ENCODE results near the gene HYDIN. TPM values are rescaled to one million over a fixed set of nuclear protein-coding genes. Genes with fewer than 3 reads are reported as not detected.
A peak's percentile ranks its signal among the peaks of the same experiment; 100 is the strongest.

The HYDIN gene
- total RNA-seq, 1 donor from 2014 or later = not detected

- DNase-seq (ENCODE audit: low spot score) = no peak
- no peaks in the 10 kb centered on the region for H3K9me3 Mint-ChIP-seq
- H3K4me1 Mint-ChIP-seq (ENCODE audit: low read depth) = no peaks in the 10 kb centered on the region
- no peak overlapping the region for H3K4me3 Mint-ChIP-seq
- intact Hi-C loops (cut with micrococcal nuclease) = loop anchor here (10.0 kb wide), 2 partner anchors 545 to 655 kb away; partner anchors contain the start of genes CALB2 and ZNF23
- H3K27me3 Mint-ChIP-seq (ENCODE audit: insufficient read depth) = peaks cover 10% of the 10 kb centered on the region
- no peak overlapping the region for H3K27ac Mint-ChIP-seq
- no peaks in the 10 kb centered on the region for H3K36me3 Mint-ChIP-seq (ENCODE audit: low read depth)
Observed at GRCh38 chr16:70809392-70810060, 421.0 kb downstream of the HYDIN start.

GRCh38 chr16:70808371-70808770 lies 422.2 kb downstream of the HYDIN start:
- Mint-ChIP-seq H3K36me3 (ENCODE audit: low read depth) (no peaks in the 10 kb centered on the region), H3K27me3 (ENCODE audit: insufficient read depth) (peaks cover 11% of the 10 kb centered on the region), H3K4me1 (ENCODE audit: low read depth) (no peaks in the 10 kb centered on the region), H3K27ac (no peak overlapping the region), H3K4me3 (no peak overlapping the region), H3K9me3 (peaks cover 4% of the 10 kb centered on the region)
- DNase-seq (ENCODE audit: low spot score) = no peak
- intact Hi-C loops (cut with micrococcal nuclease) = loop anchor here (10.0 kb wide), 2 partner anchors 546 to 656 kb away; partner anchors contain the start of genes CALB2 and ZNF23

GRCh38 chr16:70805787-70806186 lies 424.7 kb downstream of the HYDIN start:
- Mint-ChIP-seq H3K4me1 (ENCODE audit: low read depth) (no peaks in the 10 kb centered on the region), H3K36me3 (ENCODE audit: low read depth) (peaks cover 2% of the 10 kb centered on the region), H3K27me3 (ENCODE audit: insufficient read depth) (peaks cover 21% of the 10 kb centered on the region), H3K27ac (no peak overlapping the region), H3K4me3 (no peak overlapping the region), H3K9me3 (peaks cover 4% of the 10 kb centered on the region)
- intact Hi-C loops (cut with micrococcal nuclease) = loop anchor here (10.0 kb wide), 2 partner anchors 549 to 659 kb away; partner anchors contain the start of genes CALB2 and ZNF23
- DNase-seq (ENCODE audit: low spot score) = no peak

- no peak overlapping the region for H3K27ac Mint-ChIP-seq
- peaks cover 2% of the 10 kb centered on the region for H3K36me3 Mint-ChIP-seq (ENCODE audit: low read depth)
- H3K4me3 Mint-ChIP-seq = no peak overlapping the region
- intact Hi-C loops (cut with micrococcal nuclease) = loop anchor here (10.0 kb wide), 2 partner anchors 549 to 659 kb away; partner anchors contain the start of genes CALB2 and ZNF23
- DNase-seq (ENCODE audit: low spot score) = no peak
- peaks cover 21% of the 10 kb centered on the region for H3K27me3 Mint-ChIP-seq (ENCODE audit: insufficient read depth)
- H3K9me3 Mint-ChIP-seq = peaks cover 4% of the 10 kb centered on the region
- peaks cover 2% of the 10 kb centered on the region for H3K4me1 Mint-ChIP-seq (ENCODE audit: low read depth)
Observed at GRCh38 chr16:70805380-70805779, 425.1 kb downstream of the HYDIN start.

- no peak for DNase-seq (ENCODE audit: low spot score)
- Mint-ChIP-seq H3K4me3 (no peak overlapping the region), H3K36me3 (ENCODE audit: low read depth) (peaks cover 2% of the 10 kb centered on the region), H3K4me1 (ENCODE audit: low read depth) (peaks cover 8% of the 10 kb centered on the region), H3K9me3 (peaks cover 4% of the 10 kb centered on the region), H3K27me3 (ENCODE audit: insufficient read depth) (peaks cover 21% of the 10 kb centered on the region), H3K27ac (no peak overlapping the region)
- intact Hi-C loops (cut with micrococcal nuclease) = loop anchor here (5.0 to 10.0 kb wide), 4 partner anchors 550 to 1288 kb away; partner anchors contain the start of genes CALB2, DHX38, PHLPP2 and TXNL4B
Observed at GRCh38 chr16:70804734-70805169, 425.8 kb downstream of the HYDIN start.

- Mint-ChIP-seq H3K27me3 (ENCODE audit: insufficient read depth) (peaks cover 21% of the 10 kb centered on the region), H3K4me3 (no peak overlapping the region), H3K36me3 (ENCODE audit: low read depth) (peaks cover 2% of the 10 kb centered on the region), H3K27ac (no peak overlapping the region), H3K4me1 (ENCODE audit: low read depth) (peaks cover 11% of the 10 kb centered on the region), H3K9me3 (peaks cover 4% of the 10 kb centered on the region)
- intact Hi-C loops (cut with micrococcal nuclease) = loop anchor here (5.0 to 10.0 kb wide), 4 partner anchors 551 to 1288 kb away; partner anchors contain the start of genes CALB2, DHX38, PHLPP2 and TXNL4B
- DNase-seq (ENCODE audit: low spot score) = no peak
Observed at GRCh38 chr16:70804153-70804733, 426.3 kb downstream of the HYDIN start.

- Mint-ChIP-seq H3K4me3 (no peak overlapping the region), H3K9me3 (peaks cover 4% of the 10 kb centered on the region), H3K27me3 (ENCODE audit: insufficient read depth) (peaks cover 21% of the 10 kb centered on the region), H3K4me1 (ENCODE audit: low read depth) (peaks cover 19% of the 10 kb centered on the region), H3K36me3 (ENCODE audit: low read depth) (peaks cover 2% of the 10 kb centered on the region), H3K27ac (no peak overlapping the region)
- DNase-seq (ENCODE audit: low spot score) = no peak
- intact Hi-C loops (cut with micrococcal nuclease) = loop anchor here (5.0 to 10.0 kb wide), 4 partner anchors 551 to 1289 kb away; partner anchors contain the start of genes CALB2, DHX38, PHLPP2 and TXNL4B
Observed at GRCh38 chr16:70803319-70803718, 427.2 kb downstream of the HYDIN start.

GRCh38 chr16:70801611-70802010 lies 428.9 kb downstream of the HYDIN start:
- peaks cover 4% of the 10 kb centered on the region for H3K9me3 Mint-ChIP-seq
- H3K36me3 Mint-ChIP-seq (ENCODE audit: low read depth) = peaks cover 2% of the 10 kb centered on the region
- no peak for DNase-seq (ENCODE audit: low spot score)
- H3K4me3 Mint-ChIP-seq = peak overlapping the region; percentile 97
- peaks cover 27% of the 10 kb centered on the region for H3K4me1 Mint-ChIP-seq (ENCODE audit: low read depth)
- intact Hi-C loops (cut with micrococcal nuclease) = loop anchor here (1.0 to 10.0 kb wide), 5 partner anchors 64 to 1291 kb away; partner anchors contain the start of genes CALB2, DHX38, PHLPP2 and TXNL4B
- peak overlapping the region; percentile 84 for H3K27ac Mint-ChIP-seq
- peaks cover 13% of the 10 kb centered on the region for H3K27me3 Mint-ChIP-seq (ENCODE audit: insufficient read depth)

GRCh38 chr16:70800781-70801480 lies 429.6 kb downstream of the HYDIN start, which contains the start of gene VAC14:
Gene VAC14 (minus strand): TSS chr16:70801158. CDS start chr16:70800900, 258 bp downstream.
- peak; percentile 93 for DNase-seq (ENCODE audit: low spot score)
- peak within 1 kb of the TSS; percentile 89 for H3K27ac Mint-ChIP-seq
- H3K9me3 Mint-ChIP-seq = peaks cover 4% of the 10 kb centered on the region
- peaks cover 11% of the 10 kb centered on the region for H3K27me3 Mint-ChIP-seq (ENCODE audit: insufficient read depth)
- intact Hi-C loops (cut with micrococcal nuclease) = loop anchor here (1.0 to 10.0 kb wide), 5 partner anchors 64 to 1291 kb away; partner anchors contain the start of genes CALB2, DHX38, PHLPP2 and TXNL4B
- peaks cover 2% of the 10 kb centered on the region for H3K36me3 Mint-ChIP-seq (ENCODE audit: low read depth)
- H3K4me3 Mint-ChIP-seq = peak within 1 kb of the TSS; percentile 97
- H3K4me1 Mint-ChIP-seq (ENCODE audit: low read depth) = peaks cover 27% of the 10 kb centered on the region

GRCh38 chr16:70800311-70800710 lies 430.2 kb downstream of the HYDIN start:
- H3K9me3 Mint-ChIP-seq = peaks cover 4% of the 10 kb centered on the region

GRCh38 chr16:70796301-70796700 lies 434.2 kb downstream of the HYDIN start:
- no peaks in the 10 kb centered on the region for H3K9me3 Mint-ChIP-seq
- no peaks in the 10 kb centered on the region for H3K27me3 Mint-ChIP-seq (ENCODE audit: insufficient read depth)
- H3K27ac Mint-ChIP-seq = no peak overlapping the region
- H3K36me3 Mint-ChIP-seq (ENCODE audit: low read depth) = no peaks in the 10 kb centered on the region
- intact Hi-C loops (cut with micrococcal nuclease) = no loop called here
- H3K4me3 Mint-ChIP-seq = no peak overlapping the region
- H3K4me1 Mint-ChIP-seq (ENCODE audit: low read depth) = peaks cover 27% of the 10 kb centered on the region
- no peak for DNase-seq (ENCODE audit: low spot score)

More at GRCh38 chr16:70800311-70800710, 430.2 kb downstream of the HYDIN start:
- Mint-ChIP-seq H3K27ac (peak overlapping the region; percentile 89), H3K36me3 (ENCODE audit: low read depth) (peaks cover 2% of the 10 kb centered on the region), H3K4me3 (peak overlapping the region; percentile 97), H3K27me3 (ENCODE audit: insufficient read depth) (peaks cover 11% of the 10 kb centered on the region), H3K4me1 (ENCODE audit: low read depth) (peaks cover 27% of the 10 kb centered on the region)
- intact Hi-C loops (cut with micrococcal nuclease) = loop anchor here (5.0 to 10.0 kb wide), 4 partner anchors 554 to 1292 kb away; partner anchors contain the start of genes CALB2, DHX38, PHLPP2 and TXNL4B
- DNase-seq (ENCODE audit: low spot score) = no peak

GRCh38 chr16:70795296-70795912 lies 435.1 kb downstream of the HYDIN start:
- no peak for DNase-seq (ENCODE audit: low spot score)
- Mint-ChIP-seq H3K36me3 (ENCODE audit: low read depth) (no peaks in the 10 kb centered on the region), H3K4me1 (ENCODE audit: low read depth) (peaks cover 25% of the 10 kb centered on the region), H3K4me3 (no peak overlapping the region), H3K27me3 (ENCODE audit: insufficient read depth) (no peaks in the 10 kb centered on the region), H3K27ac (no peak overlapping the region), H3K9me3 (no peaks in the 10 kb centered on the region)
- intact Hi-C loops (cut with micrococcal nuclease) = no loop called here
